GM19328 (cell line): ENCODE data around the gene PRADC1.
A peak's percentile ranks its signal among the peaks of the same experiment; 100 is the strongest.
"Not testable (repeated sequence)": the region's sequence is repeated elsewhere in the genome, so short reads cannot be mapped to it uniquely, and the experiment has no call there.

Source experiments
- ATAC-seq: cut with Tn5 transposase; IDR thresholded peaks from one replicate; pipeline ENCODE4 v1.9.1; 2021; ENCODE audit warnings: mild to moderate bottlenecking, moderate library complexity; ENCODE audit not compliant: unreplicated experiment

Gene PRADC1

GRCh38 chr2:73233154-73233931 lies at the start of gene PRADC1:
Gene PRADC1, minus strand, starts transcription at chr2:73233239. Its CDS starts 79 bp downstream, at chr2:73233160.
- ATAC-seq: peak; percentile 88

GRCh38 chr2:73281244-73281643 lies 48.2 kb upstream of the PRADC1 start:
- no peak for ATAC-seq

GRCh38 chr2:73279852-73280251 lies 46.8 kb upstream of the PRADC1 start:
- ATAC-seq: no peak

GRCh38 chr2:73272270-73272669 lies 39.2 kb upstream of the PRADC1 start:
- ATAC-seq: no peak

- ATAC-seq: no peak
Measured at GRCh38 chr2:73269686-73270465, 36.8 kb upstream of the PRADC1 start.

- peak; percentile 76 for ATAC-seq
Measured at GRCh38 chr2:73268830-73269685, 36.0 kb upstream of the PRADC1 start.

- no peak for ATAC-seq
Measured at GRCh38 chr2:73268366-73268829, 35.4 kb upstream of the PRADC1 start.

- ATAC-seq: no peak
Measured at GRCh38 chr2:73267008-73267407, 34.0 kb upstream of the PRADC1 start.

- ATAC-seq: no peak
Measured at GRCh38 chr2:73266061-73266901, 33.2 kb upstream of the PRADC1 start.

GRCh38 chr2:73265298-73266060 lies 32.4 kb upstream of the PRADC1 start:
- ATAC-seq: no peak

- no peak for ATAC-seq
Measured at GRCh38 chr2:73264783-73265182, 31.7 kb upstream of the PRADC1 start.

GRCh38 chr2:73264332-73264606 lies 31.2 kb upstream of the PRADC1 start:
- no peak for ATAC-seq

- no peak for ATAC-seq
Measured at GRCh38 chr2:73263540-73264331, 30.7 kb upstream of the PRADC1 start.

- not testable (repeated sequence) for ATAC-seq
Measured at GRCh38 chr2:73262691-73263429, 29.8 kb upstream of the PRADC1 start.

- no peak for ATAC-seq
Measured at GRCh38 chr2:73262108-73262651, 29.1 kb upstream of the PRADC1 start.

- ATAC-seq: no peak
Measured at GRCh38 chr2:73260338-73260984, 27.4 kb upstream of the PRADC1 start.

GRCh38 chr2:73259704-73260337 lies 26.8 kb upstream of the PRADC1 start:
- ATAC-seq: no peak
